Measurements from ENCODE around the gene TRIM38.
A peak's percentile ranks its signal among the peaks of the same experiment; 100 is the strongest.
"Not testable (repeated sequence)": the region's sequence is repeated elsewhere in the genome, so short reads cannot be mapped to it uniquely, and the experiment has no call there.

TRIM38 gene

GRCh38 chr6:26006086-26006939 is 43.7 kb downstream of the TRIM38 start:
- DNase-seq (ENCODE audit: low read depth in 2 of 2), result no peak

- not testable (repeated sequence) for DNase-seq (ENCODE audit: low read depth in 2 of 2)
Observed at GRCh38 chr6:26006940-26007305, 44.3 kb downstream of the TRIM38 start.

GRCh38 chr6:26008470-26008869 is 45.9 kb downstream of the TRIM38 start:
- DNase-seq (ENCODE audit: low read depth in 2 of 2), result no peak

- no peak for DNase-seq (ENCODE audit: low read depth in 2 of 2)
Observed at GRCh38 chr6:26009817-26010216, 47.2 kb downstream of the TRIM38 start.

- DNase-seq (ENCODE audit: low read depth in 2 of 2), result no peak
Observed at GRCh38 chr6:26012061-26012460, 49.5 kb downstream of the TRIM38 start.

- DNase-seq (ENCODE audit: low read depth in 2 of 2), result not testable (repeated sequence)
Observed at GRCh38 chr6:26014386-26014785, 51.8 kb downstream of the TRIM38 start.

- DNase-seq (ENCODE audit: low read depth in 2 of 2), result no peak
Observed at GRCh38 chr6:26016245-26016962, 53.8 kb downstream of the TRIM38 start.

GRCh38 chr6:26016963-26017631 is 54.5 kb downstream of the TRIM38 start:
- DNase-seq (ENCODE audit: low read depth in 2 of 2), result no peak

- DNase-seq (ENCODE audit: low read depth in 2 of 2), result peak; percentile 74 to 80
Observed at GRCh38 chr6:26017632-26017966, 55.0 kb downstream of the TRIM38 start.

- DNase-seq (ENCODE audit: low read depth in 2 of 2), result no peak
Observed at GRCh38 chr6:26019261-26019830, 56.7 kb downstream of the TRIM38 start.

GRCh38 chr6:26019967-26020328 is 57.3 kb downstream of the TRIM38 start:
- DNase-seq (ENCODE audit: low read depth in 2 of 2), result no peak

- peak in 1 of 2 donors; percentile 59 for DNase-seq (ENCODE audit: low read depth in 2 of 2)
Observed at GRCh38 chr6:26020329-26021000, 57.9 kb downstream of the TRIM38 start.

GRCh38 chr6:26021001-26021349 is 58.4 kb downstream of the TRIM38 start:
- peak in 1 of 2 donors; percentile 55 for DNase-seq (ENCODE audit: low read depth in 2 of 2)

- peak; percentile 85 to 86 for DNase-seq (ENCODE audit: low read depth in 2 of 2)
Observed at GRCh38 chr6:26021350-26022131, 58.9 kb downstream of the TRIM38 start.

- DNase-seq (ENCODE audit: low read depth in 2 of 2), result no peak
Observed at GRCh38 chr6:26022132-26022472, 59.5 kb downstream of the TRIM38 start.

- no peak for DNase-seq (ENCODE audit: low read depth in 2 of 2)
Observed at GRCh38 chr6:26022737-26023136, 60.1 kb downstream of the TRIM38 start.

- DNase-seq (ENCODE audit: low read depth in 2 of 2), result no peak
Observed at GRCh38 chr6:26024651-26025046, 62.0 kb downstream of the TRIM38 start.

- no peak for DNase-seq (ENCODE audit: low read depth in 2 of 2)
Observed at GRCh38 chr6:26025047-26025893, 62.7 kb downstream of the TRIM38 start.

GRCh38 chr6:26025894-26026832 is 63.6 kb downstream of the TRIM38 start:
- peak; percentile 82 to 87 for DNase-seq (ENCODE audit: low read depth in 2 of 2)

All from stimulated activated CD8-positive, alpha-beta memory T cell treated with anti-CD3 and anti-CD28 coated beads, Interleukin-15, amount 100 ng/mL, for 48 hours (primary cell).